Transverse colon (tissue), 4 donors: ENCODE results near the gene STARD9. TPM values are rescaled to one million over a fixed set of nuclear protein-coding genes. Genes with fewer than 3 reads are reported as not detected.

Experiments
- DNase-seq: peaks from one replicate; pipeline ENCODE4 v3.0.0-alpha.2; 2019
- H3K27ac ChIP-seq, 4 donors: fragments of 200-600 bp; sonication (generic); 2 replicates each; pipeline ENCODE4 v1.5.1; 2016 to 2018; ENCODE audit warnings: inconsistent platforms in 4 of 4
- H3K27me3 ChIP-seq: fragments of 200-600 bp; sonication (generic); 2 replicates; pipeline ENCODE4 v1.5.1; 2017; ENCODE audit warnings: inconsistent platforms
- H3K36me3 ChIP-seq, 4 donors: fragments of 200-600 bp; sonication (generic); 2 replicates each; pipeline ENCODE4 v1.5.1; 2017 to 2019; ENCODE audit warnings: inconsistent platforms in 4 of 4
- H3K4me1 ChIP-seq, 4 donors: fragments of 200-600 bp; sonication (generic); 2 replicates each; pipeline ENCODE4 v1.5.1; 2017 to 2020; ENCODE audit warnings: inconsistent platforms in 4 of 4
- H3K4me3 ChIP-seq, 4 donors: fragments of 200-600 bp; sonication (generic); 1 replicate in 1 of 4; 2 replicates in 3 of 4; pipeline versions ENCODE4 v1.5.1 to v1.6.1; 2017 to 2019; ENCODE audit warnings: inconsistent platforms in 4 of 4
- H3K9me3 ChIP-seq, 2 donors: fragments of 200-600 bp; sonication (generic); 2 replicates each; pipeline ENCODE4 v1.5.1; 2017 to 2019; ENCODE audit warnings: inconsistent platforms in 2 of 2
- EP300 ChIP-seq: sonication (generic); formaldehyde crosslinking; IDR thresholded peaks from one replicate; pipeline ENCODE4 v1.6.1; 2017; ENCODE audit warnings: antibody characterized with exemption, low read depth
- POLR2A ChIP-seq: fragments of 450-650 bp; IDR thresholded peaks from one replicate; pipeline ENCODE4 v1.6.1; 2016; ENCODE audit warnings: antibody characterized with exemption, mild to moderate bottlenecking, moderate library complexity
- POLR2AphosphoS5 ChIP-seq, 3 donors: sonication (generic); formaldehyde crosslinking; IDR thresholded peaks; one replicate each; pipeline ENCODE4 v1.6.1; 2016; ENCODE audit warnings: antibody characterized with exemption in 3 of 3
- WGBS, 2 donors: methylation state at CpG; one replicate each; pipeline ENCODE4 v1.1.5; 2018; ENCODE audit warnings: low coverage in 1 of 2; 5-methylcytosine and 5-hydroxymethylcytosine counted together
- in situ Hi-C, 4 donors: fragments of 200-750 bp; cut with MboI; loops; one replicate each; pipeline versions ENCODE4 v1.15.0 to v1.15.1; 2017; ENCODE audit warnings: low sequenced_read_pairs in 3 of 4, low pct_ligation_motif_present in 1 of 4, low pct_unique_long_range_greater_than_20kb in 1 of 4
- intact Hi-C: fragments of 100-400 bp; cut with DNase I; formaldehyde crosslinking; loops from one replicate; pipeline ENCODE4 v1.15.1; 2023; ENCODE audit warnings: low total_unique reads
- total RNA-seq, 4 donors: library from RNA; depleted of rRNA; stranded (reverse); fragments of >200 nt; gene quantifications; one replicate each; pipeline ENCODE4 v1.1.0, GENCODE V29; 2016
- TF ChIP-seq, protein P1 (sequence below), 5 experiments: fragments of 200-600 bp in 3 of 5; fragments of 450-650 bp in 2 of 5; sonication (generic) in 3 of 5; IDR thresholded peaks; 1 replicate in 2 of 5; 2 replicates in 3 of 5; pipeline ENCODE4 v1.5.1; 2016 to 2017; ENCODE audit warnings: antibody characterized with exemption in 5 of 5, inconsistent platforms in 3 of 5, mild to moderate bottlenecking in 2 of 5, moderate library complexity in 1 of 5

STARD9 gene
- total RNA-seq, 4 donors from 2014 or later, result 11.1 to 52.5 (median 22.4) TPM

DNA sequence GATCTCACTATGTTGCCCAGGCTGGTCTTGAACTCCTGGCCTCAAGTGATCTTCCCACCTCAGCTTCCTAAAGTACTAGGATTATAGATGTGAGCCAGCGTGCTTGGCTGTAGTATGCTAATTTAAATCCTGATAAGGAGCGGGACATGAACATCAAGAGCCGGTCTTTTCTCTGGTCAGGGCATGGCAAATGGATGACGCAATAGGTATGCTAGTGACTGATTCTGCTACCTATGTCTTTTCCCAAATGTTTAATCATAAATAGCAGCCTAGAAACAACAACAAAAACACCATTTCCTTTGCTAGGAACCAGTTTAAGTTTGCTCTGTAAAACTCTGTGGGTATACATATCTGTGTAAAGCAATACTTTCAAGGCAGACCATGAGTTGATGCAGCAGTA is 64.7 kb downstream of the STARD9 start:
- Histone ChIP-seq H3K4me3 (no peak overlapping the region), H3K27me3 (no peaks in the 10 kb centered on the region), H3K4me1 (no peaks in the 10 kb centered on the region), H3K9me3 (no peaks in the 10 kb centered on the region), H3K36me3 (peaks cover 0 to 8% (median 4%) of the 10 kb centered on the region in 4 donors), H3K27ac (no peak overlapping the region)
- in situ Hi-C loops (loop anchor here in 1 of 4 donors (25.0 kb wide), 1 partner anchor 103 kb away; the partner anchor contains the start of genes HAUS2 and LRRC57), intact Hi-C loops (no loop called here)
- DNase-seq, result no peak
- no peak for TF ChIP-seq POLR2AphosphoS5 (IDR thresholded peaks at IDR 0.05)
- TF ChIP-seq EP300, result no peak
- no peak for TF ChIP-seq POLR2A
- TF ChIP-seq, protein P1, sequence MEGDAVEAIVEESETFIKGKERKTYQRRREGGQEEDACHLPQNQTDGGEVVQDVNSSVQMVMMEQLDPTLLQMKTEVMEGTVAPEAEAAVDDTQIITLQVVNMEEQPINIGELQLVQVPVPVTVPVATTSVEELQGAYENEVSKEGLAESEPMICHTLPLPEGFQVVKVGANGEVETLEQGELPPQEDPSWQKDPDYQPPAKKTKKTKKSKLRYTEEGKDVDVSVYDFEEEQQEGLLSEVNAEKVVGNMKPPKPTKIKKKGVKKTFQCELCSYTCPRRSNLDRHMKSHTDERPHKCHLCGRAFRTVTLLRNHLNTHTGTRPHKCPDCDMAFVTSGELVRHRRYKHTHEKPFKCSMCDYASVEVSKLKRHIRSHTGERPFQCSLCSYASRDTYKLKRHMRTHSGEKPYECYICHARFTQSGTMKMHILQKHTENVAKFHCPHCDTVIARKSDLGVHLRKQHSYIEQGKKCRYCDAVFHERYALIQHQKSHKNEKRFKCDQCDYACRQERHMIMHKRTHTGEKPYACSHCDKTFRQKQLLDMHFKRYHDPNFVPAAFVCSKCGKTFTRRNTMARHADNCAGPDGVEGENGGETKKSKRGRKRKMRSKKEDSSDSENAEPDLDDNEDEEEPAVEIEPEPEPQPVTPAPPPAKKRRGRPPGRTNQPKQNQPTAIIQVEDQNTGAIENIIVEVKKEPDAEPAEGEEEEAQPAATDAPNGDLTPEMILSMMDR (IDR thresholded peaks at IDR 0.05), result no peak
- whole genome bisulfite sequencing, 2 donors, result 80 to 98% methylated on average over 1 to 4 of the region's 4 CpGs

DNA sequence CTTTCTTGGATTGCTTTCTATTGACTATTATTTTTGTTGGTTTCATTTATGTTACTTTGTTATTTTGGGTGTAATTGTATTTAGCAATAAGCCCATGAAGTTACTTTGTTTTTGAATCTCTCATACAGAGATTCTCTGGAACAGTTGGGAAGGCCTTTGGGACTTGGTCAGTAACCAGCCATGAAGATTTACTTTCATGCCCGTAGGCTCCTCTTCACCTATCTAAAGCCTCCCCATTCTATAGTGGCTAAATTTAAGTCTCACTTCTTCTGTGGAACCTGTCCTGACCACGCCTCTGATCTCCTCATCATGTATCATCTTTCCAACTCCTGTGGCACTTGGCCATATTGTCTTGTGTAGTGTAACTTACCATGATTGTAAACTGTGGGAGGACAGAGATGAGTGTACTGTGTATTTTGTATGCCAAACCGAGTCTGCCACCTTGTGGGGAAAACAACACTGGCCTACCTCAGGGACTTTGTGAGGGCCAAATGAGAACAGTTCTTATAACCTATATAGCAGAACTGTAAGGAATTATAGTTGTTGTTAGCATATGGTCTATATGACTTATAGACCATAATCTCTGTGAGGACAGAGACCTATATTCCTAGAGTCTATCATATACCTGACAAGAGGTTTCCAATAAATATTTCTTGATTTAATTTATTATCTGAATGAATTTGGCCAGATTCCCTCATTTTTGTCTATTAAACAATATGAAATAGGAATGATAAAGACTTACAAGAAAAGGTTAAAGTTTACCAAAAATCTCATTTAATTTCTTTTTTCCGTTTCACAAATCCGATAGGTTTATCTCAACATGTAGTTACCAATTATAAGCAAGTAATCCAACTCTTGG is 75.0 kb downstream of the STARD9 start:
- Histone ChIP-seq H3K9me3 (no peaks in the 10 kb centered on the region), H3K27me3 (no peaks in the 10 kb centered on the region), H3K36me3 (peaks cover 0 to 6% (median 2%) of the 10 kb centered on the region in 4 donors), H3K4me1 (peaks cover 0 to 6% (median 0%) of the 10 kb centered on the region in 4 donors), H3K27ac (no peak overlapping the region), H3K4me3 (no peak overlapping the region)
- 51 to 88% methylated on average over 2 to 5 of the region's 5 CpGs for WGBS, 2 donors
- intact Hi-C loops, result loop anchor here (10.0 kb wide), 1 partner anchor 96 kb away; no protein-coding TSS in a partner anchor
- TF ChIP-seq POLR2A, result no peak
- peak in 1 of 3 donors; percentile 9 for TF ChIP-seq POLR2AphosphoS5 (IDR thresholded peaks at IDR 0.05)
- no peak for TF ChIP-seq EP300
- TF ChIP-seq, protein P1 (IDR thresholded peaks at IDR 0.05), result peak; percentile 66 to 77 (median 72)
- in situ Hi-C loops, result loop anchor here in 1 of 4 donors (10.0 kb wide), 1 partner anchor 56 kb away; no protein-coding TSS in a partner anchor
- DNase-seq, result peak; percentile 67

DNA sequence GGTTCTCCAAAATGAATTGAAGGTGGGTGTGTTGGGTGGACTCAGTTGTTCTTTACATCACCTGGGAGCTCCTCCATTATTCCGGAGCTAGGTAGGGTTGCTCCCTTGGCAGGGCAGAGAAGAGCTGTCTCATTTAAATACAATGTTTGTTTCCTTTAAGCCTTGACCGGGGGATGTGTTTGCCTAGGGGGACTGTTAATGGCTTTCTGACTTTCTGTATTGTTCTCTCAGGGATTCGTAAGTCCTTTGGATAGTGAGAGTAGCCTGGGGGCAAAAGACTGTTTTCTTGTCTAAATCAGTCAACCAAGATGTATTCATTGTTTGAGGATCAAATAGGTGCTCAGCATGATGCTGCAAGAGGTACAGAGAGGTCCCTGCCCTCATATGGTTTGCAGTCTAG is 90.4 kb downstream of the STARD9 start:
- H3K9me3 ChIP-seq, result no peaks in the 10 kb centered on the region
- WGBS, 2 donors, result 80 to 96% methylated on average over 1 to 3 of the region's 3 CpGs
- H3K4me1 ChIP-seq, result no peaks in the 10 kb centered on the region
- intact Hi-C loops (no loop called here), in situ Hi-C loops (no loop called here)
- H3K27me3 ChIP-seq, result no peaks in the 10 kb centered on the region
- H3K27ac ChIP-seq, result no peak overlapping the region
- H3K36me3 ChIP-seq, result peaks cover 0 to 11% (median 2%) of the 10 kb centered on the region in 4 donors
- DNase-seq, result no peak
- TF ChIP-seq POLR2AphosphoS5 (IDR thresholded peaks at IDR 0.05) (no peak), POLR2A (no peak), EP300 (no peak)
- TF ChIP-seq, protein P1 (IDR thresholded peaks at IDR 0.05), result no peak
- no peak overlapping the region for H3K4me3 ChIP-seq

DNA sequence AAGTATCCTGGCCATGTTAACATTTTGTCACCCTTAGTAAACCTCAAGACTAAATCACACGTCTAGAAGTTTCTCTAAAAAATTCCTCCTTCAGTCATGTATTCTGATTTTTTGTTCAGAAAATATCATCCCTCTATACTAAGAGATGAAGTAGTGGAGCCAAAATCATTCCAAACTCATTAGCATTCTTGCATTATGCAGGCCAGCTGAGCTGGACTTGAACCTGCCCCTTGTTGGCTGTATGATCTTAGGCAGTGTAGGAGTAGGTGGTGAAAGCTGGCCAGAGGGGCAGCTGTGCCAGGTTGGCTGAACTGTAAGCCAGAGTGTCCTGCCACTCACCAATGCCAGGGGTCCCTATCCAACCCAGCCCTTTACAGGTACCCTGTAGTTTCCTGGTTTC is 92.4 kb downstream of the STARD9 start:
- H3K9me3 ChIP-seq, result no peaks in the 10 kb centered on the region
- H3K27me3 ChIP-seq, result no peaks in the 10 kb centered on the region
- no peak for DNase-seq
- in situ Hi-C loops, result no loop called here
- H3K4me3 ChIP-seq, result no peak overlapping the region
- peaks cover 0 to 10% (median 2%) of the 10 kb centered on the region in 4 donors for H3K36me3 ChIP-seq
- WGBS, 2 donors, result 86 to 100% methylated on average over 1 of the region's 1 CpG
- intact Hi-C loops, result no loop called here
- H3K27ac ChIP-seq, result no peak overlapping the region
- H3K4me1 ChIP-seq, result no peaks in the 10 kb centered on the region
- TF ChIP-seq EP300, result no peak
- TF ChIP-seq POLR2AphosphoS5 (IDR thresholded peaks at IDR 0.05), result no peak
- no peak for TF ChIP-seq POLR2A
- TF ChIP-seq, protein P1 (IDR thresholded peaks at IDR 0.05), result no peak
